ENCODE data around the gene PARPBP.
A peak's percentile ranks its signal among the peaks of the same experiment; 100 is the strongest.
"Not testable (repeated sequence)": the region's sequence is repeated elsewhere in the genome, so short reads cannot be mapped to it uniquely, and the experiment has no call there.

The PARPBP gene, protein sequence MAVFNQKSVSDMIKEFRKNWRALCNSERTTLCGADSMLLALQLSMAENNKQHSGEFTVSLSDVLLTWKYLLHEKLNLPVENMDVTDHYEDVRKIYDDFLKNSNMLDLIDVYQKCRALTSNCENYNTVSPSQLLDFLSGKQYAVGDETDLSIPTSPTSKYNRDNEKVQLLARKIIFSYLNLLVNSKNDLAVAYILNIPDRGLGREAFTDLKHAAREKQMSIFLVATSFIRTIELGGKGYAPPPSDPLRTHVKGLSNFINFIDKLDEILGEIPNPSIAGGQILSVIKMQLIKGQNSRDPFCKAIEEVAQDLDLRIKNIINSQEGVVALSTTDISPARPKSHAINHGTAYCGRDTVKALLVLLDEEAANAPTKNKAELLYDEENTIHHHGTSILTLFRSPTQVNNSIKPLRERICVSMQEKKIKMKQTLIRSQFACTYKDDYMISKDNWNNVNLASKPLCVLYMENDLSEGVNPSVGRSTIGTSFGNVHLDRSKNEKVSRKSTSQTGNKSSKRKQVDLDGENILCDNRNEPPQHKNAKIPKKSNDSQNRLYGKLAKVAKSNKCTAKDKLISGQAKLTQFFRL

DNA sequence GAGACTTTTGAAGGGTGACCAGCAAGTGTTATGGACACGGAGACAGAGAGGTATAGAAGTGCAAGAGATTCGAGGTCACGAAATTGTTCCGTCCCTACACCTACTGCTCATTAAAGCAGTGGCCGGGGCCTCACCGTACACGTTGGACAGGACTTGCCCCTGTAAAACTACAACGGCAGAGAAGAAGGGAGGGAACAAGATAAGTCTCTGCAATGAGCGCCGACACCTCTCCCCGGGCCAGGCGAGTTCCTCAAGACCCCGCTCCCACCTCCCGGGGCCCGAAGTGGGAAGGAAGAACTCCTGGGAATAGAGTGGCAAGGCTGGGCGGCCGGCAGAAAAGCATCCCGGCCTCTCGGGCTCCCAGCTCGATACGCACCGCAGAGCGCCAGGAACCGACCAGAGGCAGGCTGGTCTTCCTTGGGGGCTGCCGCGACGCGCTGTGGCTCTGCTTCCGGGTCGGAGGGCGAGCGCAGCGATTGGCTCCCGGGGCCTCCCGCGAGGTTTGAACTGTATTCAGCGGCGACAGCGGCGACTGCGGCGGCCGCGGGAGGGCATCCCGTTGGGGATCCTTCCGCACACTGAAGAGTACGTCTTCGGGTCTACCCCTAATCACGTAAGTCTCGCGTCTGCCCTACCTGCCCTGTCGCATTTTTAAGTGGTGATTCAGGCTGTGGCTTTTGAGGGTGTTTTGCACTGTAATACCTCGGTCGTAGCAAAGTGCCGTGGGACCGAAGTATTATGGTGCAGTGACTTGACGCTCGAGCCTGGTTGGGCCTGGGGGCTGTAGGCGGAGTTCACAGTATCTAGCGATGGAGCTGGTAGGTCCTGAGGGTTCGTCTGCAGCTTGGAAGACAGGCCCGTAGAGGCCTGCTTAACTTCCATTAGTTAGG is at the start of gene PARPBP, which contains the start of gene NUP37:
Gene PARPBP, plus strand, starts transcription at position 510 of the 890 bp plus-strand sequence. CDS start 3,706 bp downstream, outside the sequence.
Gene NUP37, minus strand, starts transcription at position 441 of the 890 bp plus-strand sequence. CDS start 1,596 bp downstream, outside the sequence.
- DNase-seq: peak; percentile 54

DNA sequence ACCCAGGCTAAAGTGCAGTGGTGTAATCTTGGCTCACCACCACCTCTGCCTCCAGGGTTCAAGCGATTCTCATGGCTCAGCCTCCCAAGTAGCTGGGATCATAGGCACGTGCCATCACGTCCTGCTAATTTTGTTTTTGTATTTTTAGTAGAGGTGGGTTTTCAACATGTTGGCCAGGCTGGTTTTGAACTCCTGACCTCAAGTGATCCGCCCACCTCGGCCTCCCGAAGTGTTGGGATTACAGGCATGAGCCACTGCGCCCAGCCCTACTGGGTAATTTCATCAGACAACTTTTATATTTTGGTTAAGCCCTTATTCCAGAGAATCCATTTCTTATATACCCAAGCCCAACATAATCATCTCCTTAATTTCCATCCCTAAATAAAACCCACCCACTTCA is 47.9 kb upstream of the PARPBP start:
- not testable (repeated sequence) for DNase-seq

DNA sequence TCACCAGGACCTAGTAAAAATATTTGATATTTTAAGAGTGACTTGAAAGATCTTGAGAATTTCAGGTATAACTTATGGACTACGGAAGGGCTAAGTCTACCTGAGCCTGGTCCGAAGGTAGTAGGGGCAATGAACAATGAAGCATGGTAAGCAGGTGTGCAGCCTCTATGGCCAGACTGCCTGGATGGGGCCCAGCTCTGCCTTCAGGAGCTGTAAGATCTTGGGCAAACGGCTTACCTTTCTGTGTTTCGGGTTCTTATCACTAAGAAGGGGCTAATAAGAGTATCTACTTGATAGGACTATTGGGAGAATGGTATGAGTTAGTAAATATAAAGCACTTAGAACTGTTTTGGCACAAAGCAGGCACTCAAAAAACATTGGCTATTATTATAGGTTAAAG is 39.1 kb upstream of the PARPBP start:
- no peak for DNase-seq

DNA sequence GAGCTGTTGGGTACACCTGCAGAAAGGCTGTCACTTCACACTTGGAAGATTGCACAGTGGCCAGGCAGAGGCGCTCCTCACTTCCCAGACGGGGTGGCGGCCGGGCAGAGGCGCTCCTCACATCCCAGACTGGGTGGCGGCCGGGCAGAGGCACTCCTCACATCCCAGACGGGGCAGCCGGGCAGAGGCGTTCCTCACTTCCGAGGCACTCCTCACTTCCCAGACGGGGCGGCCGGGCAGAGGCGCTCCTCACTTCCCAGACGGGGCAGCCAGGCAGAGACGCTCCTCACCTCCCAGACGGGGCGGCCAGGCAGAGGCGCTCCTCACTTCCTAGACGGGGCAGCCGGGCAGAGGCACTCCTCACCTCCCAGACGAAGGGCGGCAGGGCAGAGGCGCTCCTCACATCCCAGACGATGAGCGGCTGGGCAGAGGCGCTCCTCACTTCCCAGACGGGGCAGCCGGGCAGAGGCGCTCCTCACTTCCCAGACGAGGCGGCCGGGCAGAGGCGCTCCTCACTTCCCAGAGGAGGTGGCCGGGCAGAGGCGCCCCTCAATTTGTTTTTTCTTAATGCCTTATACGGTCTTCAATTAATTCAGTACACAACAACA is 30.7 kb upstream of the PARPBP start:
- not testable (repeated sequence) for DNase-seq

DNA sequence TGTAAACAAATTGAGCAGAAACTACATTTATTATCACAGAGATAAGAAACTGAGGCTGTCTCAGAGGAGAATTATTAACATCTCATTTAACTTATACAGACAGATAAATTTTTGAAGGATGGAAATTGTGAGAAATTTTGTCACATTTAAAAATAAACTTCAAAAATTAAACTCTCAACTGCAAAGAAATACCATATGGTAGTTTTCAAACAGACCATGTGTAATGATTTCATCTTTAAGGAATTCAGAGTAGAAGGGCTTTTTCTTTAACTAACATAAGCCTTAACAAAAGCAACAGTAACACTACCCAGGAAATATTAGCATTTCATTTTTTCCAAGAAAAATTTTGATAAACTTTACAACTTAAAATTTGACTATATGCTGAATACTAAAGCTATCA is 26.7 kb upstream of the PARPBP start:
- no peak for DNase-seq

DNA sequence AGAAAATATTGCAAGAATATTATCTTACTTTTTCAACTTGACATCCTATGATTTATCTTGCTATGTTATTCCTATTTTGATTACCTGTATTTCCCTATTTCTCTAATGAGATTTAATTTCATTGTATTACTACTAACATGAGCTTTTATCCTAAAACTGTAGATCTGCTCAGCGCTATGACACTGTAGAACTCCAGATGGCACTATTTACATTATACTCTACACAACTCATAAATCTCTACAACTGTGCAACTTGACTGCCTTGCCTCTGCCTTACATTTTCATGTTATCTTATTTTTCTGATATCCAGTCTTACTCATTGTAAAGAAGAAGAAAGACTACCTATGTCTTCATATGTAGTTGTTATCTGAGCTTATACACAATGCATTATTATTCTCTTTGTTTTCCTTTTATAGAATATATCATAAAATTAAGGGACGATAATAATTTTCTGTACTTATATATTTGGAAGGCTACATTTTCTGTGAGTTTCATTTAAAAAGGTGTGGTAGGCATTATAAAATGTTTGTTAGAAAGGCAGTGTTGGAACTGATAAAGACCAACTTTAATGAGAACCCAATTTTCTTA is 24.2 kb upstream of the PARPBP start:
- DNase-seq: no peak

DNA sequence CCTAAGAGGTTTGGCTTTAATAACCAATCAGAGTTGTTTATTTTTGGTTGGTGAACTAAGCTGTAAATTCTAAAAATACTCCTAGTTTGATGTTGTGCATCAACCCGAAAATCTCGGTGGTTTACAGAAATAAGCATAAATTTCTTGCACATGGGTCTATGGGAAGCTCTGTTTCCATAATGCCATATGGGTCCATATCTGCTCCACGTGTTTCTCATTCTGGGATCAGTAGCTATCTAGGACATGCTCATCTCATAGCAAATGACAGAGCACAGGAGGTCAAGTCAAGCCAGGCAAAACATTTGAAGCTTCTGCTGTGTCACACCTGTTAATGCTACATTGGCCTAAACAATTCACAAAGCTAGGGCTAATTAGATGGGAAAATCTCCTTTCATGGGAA is 23.1 kb upstream of the PARPBP start:
- DNase-seq: no peak

DNA sequence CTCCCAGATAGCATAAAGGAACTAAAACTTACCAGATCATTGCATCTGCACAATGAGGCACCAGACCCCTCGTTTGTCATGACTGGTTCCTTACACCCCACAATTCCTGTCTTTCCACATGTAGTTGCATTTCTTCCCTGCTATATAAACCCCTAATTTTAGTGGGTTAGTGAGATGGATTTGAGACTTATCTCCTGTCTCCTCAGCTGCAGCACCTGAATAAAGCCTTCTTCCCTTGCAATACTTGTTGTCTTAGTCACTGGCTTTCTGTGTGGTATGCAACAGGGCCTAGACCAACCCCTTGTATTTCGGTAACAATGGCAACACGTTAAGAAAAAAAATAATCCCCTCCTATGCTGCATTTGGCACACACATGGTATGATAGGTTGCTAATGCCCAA is 13.1 kb upstream of the PARPBP start:
- no peak for DNase-seq

DNA sequence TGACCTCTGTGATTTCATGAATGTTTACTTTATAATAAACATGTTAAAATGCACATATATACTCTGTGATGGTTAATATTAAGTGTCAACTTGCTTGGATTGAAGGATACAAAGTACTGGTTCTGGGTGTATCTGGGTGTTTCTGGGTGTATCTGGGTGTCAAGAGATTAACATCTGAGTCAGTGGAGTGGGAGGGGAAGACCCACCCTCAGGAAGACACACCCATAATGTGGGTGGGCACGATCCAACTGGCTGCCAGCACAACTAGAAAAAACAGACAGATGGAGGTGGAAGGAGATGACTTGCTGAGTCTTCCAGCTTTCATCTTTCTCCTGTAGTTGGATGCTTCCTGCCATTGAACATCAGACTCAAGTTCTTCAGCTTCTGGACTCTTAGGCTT is 12.0 kb upstream of the PARPBP start:
- DNase-seq: no peak

DNA sequence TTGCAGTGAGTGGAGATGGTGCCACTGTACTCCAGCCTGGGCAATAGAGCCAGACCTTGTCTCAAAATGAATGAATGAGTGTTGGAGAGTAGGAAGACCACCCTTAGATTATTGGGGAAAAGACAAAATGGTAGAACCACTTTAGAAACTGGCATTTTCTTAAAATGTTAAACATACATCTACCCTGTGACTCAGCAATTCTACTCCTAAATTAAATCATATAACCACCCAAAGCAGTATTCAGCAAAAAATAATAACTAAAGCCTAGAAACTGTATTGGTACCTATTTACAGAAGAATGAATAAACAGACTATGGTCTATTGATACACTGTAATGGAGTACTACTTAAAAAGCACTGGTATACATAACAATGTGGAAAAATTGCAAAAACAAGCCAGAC is 9.2 kb upstream of the PARPBP start:
- DNase-seq: no peak

DNA sequence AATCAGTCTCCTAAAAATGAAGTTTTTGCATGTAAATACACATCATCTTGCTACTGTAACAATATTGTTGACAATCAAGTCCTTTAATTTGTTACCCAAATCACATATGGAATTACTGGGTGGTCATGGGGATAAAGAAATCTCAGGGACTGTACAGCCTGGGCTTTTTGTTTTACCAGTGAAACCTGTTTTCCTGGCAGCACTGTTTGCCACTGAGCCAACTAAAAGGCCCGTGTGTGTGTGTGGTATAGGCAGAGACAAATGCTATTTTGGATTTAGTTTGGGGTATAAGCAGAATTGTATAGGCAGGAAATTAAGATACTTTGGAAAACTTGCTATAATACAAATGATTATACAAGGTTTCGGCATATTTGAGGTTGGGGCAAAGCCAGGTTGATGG is 5.8 kb upstream of the PARPBP start:
- DNase-seq: no peak

DNA sequence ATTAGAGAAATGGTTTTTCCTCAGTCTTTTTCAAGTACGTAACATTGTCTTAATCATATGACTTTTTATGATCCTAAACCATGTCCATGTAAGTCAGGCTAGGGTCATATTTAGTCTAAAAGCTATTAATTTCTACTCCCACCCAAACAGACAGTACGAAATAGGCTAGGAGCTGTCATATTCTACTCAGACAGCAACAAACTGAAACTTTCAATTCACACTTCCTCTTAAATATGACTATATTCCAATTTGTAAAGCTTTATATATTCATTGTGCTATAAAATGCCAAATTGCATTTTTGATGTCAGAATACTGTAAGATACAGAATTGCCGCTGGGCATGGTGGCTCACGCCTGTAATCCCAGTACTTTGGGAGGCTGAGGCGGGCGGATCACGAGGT is 3.6 kb upstream of the PARPBP start:
- DNase-seq: no peak

DNA sequence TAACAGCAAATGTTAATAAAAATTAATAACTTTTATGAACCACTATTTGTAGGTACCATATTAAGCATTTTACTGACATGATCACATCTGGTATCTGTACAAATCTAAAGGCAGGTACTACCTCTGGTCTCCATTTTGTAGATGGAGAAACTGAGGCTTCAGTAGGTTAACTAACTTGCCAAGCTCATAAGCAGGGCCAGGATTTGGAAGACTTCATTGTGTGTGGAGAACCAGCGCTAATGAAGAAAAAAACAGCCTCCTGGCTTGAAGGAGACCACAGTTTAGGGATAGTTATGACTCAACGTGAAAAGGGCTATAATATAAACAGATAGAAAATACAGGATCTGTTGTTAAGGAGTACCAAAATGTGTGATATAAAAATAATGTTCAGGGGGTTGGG is 1.1 kb upstream of the PARPBP start:
- no peak for DNase-seq

DNA sequence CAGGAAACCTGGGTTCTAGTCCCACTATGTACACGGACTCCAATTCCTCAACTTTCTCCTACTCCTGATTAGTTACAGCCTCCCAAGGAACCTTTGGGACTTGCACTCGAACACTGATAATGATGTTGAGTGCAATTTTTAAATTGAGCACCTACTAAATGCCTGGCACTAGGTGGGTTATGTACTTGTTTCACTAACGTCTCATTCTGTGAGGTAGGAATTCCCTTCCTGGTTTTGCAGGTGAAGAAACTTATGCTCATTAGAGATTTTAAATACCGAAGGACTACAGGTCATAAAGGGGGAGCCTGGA is 536 bp downstream of the PARPBP start:
- DNase-seq: no peak

DNA sequence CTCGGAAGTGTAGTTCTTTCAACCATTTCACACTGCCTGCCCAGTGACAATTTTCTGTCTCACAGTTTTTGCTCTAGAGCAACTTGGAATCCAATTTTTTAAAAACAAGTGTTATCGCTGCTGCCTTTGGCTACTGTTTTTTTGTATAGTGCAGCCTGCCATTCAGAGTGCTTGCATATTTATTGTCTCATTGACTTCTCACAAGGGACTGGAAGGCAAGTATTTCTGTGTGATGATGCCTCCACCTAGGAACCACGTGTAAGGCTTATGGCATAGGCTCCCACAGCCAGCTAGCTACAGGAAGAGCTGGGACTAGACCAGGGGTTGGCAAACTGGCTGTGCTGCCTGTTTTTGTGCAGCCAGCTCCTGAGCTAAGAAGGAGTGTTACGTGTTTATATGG is 903 bp downstream of the PARPBP start:
- DNase-seq: no peak

DNA sequence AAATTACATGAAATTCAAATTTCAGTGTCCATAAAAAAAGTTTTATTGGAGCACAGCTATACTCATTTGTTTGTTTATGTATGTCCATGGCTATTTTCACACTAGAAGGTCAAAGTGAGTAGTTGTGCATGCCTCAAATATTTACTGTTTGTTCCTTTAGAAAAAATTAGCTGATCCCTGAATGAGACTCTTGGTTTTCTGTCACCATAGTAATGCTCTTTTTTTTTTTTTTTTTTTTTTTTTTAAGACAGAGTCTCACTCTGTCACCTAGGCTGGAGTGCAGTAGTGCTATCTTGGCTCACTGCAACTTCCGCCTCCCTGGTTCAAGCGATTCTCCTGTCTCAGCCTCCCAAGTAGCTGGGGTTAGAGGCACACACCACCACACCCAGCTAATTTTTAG is 1.3 kb downstream of the PARPBP start:
- not testable (repeated sequence) for DNase-seq

DNA sequence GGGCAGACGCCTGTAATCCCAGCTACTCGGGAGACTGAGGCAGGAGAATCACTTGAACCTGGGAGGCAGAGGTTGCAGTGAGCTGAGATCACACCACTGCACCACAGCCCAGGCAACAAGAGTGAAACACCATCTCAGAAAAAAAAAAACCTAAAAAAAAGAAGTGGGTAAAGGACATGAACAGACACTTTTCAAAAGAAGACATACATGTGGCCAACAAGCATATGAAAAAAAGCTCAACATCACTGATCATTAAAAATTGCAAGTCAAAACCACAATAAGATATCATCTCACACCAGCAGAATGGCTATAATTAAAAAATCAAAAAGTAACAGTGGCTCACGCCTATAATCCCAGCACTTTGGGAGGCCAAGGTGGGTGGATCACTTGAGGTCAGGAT is 10.7 kb downstream of the PARPBP start:
- DNase-seq: not testable (repeated sequence)

DNA sequence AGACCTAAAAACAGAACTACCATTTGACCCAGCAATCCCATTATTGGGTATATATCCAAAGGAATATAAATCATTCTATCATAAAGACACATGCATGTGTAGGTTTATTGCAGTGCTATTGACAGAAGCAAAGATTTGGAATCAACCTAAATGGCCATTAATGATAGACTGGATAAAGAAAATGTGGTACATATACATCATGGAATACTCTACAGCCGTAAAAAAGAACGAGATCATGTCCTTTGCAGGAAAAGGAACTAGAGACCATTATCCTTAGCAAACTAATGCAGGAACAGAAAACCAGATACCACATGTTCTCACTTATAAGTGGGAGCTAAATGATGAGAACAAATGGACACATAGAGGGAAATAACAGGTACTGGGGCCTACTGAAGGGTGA is 11.5 kb downstream of the PARPBP start:
- not testable (repeated sequence) for DNase-seq

DNA sequence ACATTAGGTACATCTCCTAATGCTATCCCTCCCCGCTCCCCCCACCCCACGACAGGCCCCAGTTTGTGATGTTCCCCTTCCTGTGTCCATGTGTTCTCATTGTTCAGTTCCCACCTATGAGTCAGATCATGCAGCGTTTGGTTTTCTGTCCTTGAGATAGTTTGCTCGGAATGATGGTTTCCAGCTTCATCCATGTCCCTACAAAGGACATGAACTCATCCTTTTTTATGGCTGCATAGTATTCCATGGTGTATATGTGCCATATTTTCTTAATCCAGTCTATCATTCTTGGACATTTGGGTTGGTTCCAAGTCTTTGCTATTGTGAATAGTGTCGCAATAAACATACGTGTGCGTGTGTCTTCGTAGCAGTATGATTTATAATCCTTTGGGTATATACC is 17.6 kb downstream of the PARPBP start:
- DNase-seq: not testable (repeated sequence)

DNA sequence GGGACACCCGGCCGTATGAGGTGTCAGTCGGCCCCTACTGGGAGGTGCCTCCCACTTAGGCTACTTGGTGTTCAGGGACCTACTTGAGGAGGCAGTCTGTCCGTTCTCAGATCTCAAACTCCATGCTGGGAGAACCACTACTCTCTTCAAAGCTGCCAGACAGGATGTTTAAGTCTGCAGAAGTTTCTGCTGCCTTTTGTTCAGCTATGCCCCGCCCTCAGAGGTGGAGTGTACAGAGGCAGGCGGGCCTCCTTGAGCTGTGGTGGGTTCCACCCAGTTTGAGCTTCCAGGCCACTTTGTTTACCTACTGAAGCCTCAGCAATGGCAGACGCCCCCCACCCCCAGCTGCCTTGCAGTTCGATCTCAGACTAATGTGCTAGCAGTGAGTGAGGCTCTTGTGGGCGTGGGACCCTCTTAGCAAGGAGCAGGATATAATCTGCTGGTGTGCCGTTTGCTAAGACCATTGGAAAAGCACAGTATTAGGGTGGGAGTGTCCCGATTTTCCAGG is 22.9 kb downstream of the PARPBP start:
- not testable (repeated sequence) for DNase-seq

DNA sequence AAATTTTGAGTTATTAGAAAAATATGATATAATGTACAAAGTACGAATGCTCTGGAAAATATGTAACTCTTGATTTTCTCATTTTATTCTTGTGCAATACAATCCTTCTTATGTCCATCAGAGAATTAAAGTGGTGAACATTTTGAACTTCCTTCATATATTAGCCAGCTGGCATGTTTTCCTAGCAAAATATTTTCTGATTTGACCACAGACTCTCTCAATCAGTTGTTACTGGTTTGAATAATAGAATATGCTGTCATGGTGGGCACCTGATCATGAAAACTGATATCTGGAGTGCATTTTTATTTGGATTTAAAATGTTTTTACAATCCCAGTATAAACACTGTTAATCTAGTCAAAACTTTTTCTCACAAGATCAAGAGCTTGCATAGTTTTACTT is 24.2 kb downstream of the PARPBP start:
- DNase-seq: no peak

DNA sequence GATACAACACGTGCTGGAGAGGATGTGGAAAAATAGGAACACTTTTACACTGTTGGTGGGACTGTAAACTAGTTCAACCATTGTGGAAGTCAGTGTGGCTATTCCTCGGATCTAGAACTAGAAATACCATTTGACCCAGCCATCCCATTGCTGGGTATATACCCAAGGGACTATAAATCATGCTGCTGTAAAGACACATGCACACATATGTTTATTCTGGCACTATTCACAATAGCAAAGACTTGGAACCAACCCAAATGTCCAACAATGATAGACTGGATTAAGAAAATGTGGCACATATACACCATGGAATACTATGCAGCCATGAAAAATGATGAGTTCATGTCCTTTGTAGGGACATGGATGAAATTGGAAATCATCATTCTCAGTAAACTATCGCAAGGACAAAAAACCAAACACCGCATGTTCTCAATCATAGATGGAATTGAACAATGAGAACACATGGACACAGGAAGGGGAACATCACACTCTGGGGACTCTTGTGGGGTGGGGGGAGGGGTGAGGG is 27.1 kb downstream of the PARPBP start:
- DNase-seq: not testable (repeated sequence)

Data from NCI-H1417 treated with DMSO at 0.1 percent for 48 hours (cell line).